HEK293T (cell line): ENCODE results near the gene UBA5.

Source experiments
- FOXM1 ChIP-seq: fragments of 450-650 bp; IDR thresholded peaks from 2 replicates; pipeline ENCODE4 v1.6.1; 2017; ENCODE audit warnings: mild to moderate bottlenecking, borderline replicate concordance
- PKNOX1 ChIP-seq: fragments of 450-650 bp; IDR thresholded peaks from 2 replicates; pipeline ENCODE4 v1.6.1; 2016
- SUZ12 ChIP-seq: fragments of 450-650 bp; IDR thresholded peaks from 2 replicates; pipeline ENCODE4 v1.6.1; 2016; ENCODE audit warnings: mild to moderate bottlenecking

GRCh38 chr3:132694991-132695390 lies 34.9 kb downstream of the UBA5 start:
- no peak for TF ChIP-seq SUZ12
- no peak for TF ChIP-seq PKNOX1
- TF ChIP-seq FOXM1: no peak
